ENCODE measurements around the gene KDM3B.
"Not testable (repeated sequence)": the region's sequence is repeated elsewhere in the genome, so short reads cannot be mapped to it uniquely, and the experiment has no call there.

KDM3B gene

DNA sequence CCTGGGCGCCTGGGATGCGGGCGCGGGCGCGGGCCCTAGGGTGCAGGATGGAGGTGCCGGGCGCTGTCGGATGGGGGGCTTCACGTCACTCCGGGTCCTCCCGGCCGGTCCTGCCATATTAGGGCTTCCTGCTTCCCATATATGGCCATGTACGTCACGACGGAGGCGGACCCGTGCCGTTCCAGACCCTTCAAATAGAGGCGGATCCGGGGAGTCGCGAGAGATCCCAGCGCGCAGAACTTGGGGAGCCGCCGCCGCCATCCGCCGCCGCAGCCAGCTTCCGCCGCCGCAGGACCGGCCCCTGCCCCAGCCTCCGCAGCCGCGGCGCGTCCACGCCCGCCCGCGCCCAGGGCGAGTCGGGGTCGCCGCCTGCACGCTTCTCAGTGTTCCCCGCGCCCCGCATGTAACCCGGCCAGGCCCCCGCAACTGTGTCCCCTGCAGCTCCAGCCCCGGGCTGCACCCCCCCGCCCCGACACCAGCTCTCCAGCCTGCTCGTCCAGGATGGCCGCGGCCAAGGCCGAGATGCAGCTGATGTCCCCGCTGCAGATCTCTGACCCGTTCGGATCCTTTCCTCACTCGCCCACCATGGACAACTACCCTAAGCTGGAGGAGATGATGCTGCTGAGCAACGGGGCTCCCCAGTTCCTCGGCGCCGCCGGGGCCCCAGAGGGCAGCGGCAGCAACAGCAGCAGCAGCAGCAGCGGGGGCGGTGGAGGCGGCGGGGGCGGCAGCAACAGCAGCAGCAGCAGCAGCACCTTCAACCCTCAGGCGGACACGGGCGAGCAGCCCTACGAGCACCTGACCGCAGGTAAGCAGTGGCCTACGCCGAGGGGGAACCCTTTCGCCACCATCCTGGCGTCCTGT is 113.0 kb downstream of the KDM3B start, which contains the start of gene EGR1:
Gene EGR1 (plus strand): TSS at position 219 of the 864 bp plus-strand sequence. CDS start 283 bp downstream, at position 502.
- in situ Hi-C loops (cut with MboI; ENCODE audit: low sequenced_read_pairs), result no loop called here

DNA sequence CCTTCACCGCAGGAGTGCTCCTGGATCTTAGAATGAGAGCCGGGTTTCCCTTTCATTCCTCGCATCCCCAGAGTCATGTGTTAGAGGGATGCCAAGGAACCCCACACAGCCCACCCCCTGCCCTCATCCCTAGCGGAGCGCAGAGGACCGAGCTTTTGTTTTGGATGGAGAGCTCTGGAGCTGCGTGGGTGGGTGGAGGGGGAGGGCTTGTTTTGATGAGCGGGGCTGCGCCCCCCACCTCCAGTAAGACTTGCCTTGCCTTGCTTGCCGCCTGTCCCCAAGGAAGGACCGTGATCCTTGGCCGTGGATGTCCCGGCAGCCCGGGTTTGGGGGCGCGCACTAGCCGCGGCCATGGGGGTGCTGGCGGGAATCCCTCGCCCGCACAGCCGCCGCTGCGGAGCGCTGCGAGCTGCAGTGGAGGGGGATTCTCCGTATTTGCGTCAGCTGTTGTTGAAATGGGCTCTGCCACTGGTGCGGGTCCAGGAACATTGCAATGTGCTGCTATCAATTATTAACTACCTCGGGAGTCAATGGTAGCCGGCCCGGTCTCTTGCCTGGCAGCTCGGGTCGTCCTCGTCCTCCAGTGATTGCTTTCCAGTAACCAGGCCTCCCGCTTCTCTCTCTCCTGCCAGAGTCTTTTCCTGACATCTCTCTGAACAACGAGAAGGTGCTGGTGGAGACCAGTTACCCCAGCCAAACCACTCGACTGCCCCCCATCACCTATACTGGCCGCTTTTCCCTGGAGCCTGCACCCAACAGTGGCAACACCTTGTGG is 113.8 kb downstream of the KDM3B start:
- in situ Hi-C loops (cut with MboI; ENCODE audit: low sequenced_read_pairs), result no loop called here

DNA sequence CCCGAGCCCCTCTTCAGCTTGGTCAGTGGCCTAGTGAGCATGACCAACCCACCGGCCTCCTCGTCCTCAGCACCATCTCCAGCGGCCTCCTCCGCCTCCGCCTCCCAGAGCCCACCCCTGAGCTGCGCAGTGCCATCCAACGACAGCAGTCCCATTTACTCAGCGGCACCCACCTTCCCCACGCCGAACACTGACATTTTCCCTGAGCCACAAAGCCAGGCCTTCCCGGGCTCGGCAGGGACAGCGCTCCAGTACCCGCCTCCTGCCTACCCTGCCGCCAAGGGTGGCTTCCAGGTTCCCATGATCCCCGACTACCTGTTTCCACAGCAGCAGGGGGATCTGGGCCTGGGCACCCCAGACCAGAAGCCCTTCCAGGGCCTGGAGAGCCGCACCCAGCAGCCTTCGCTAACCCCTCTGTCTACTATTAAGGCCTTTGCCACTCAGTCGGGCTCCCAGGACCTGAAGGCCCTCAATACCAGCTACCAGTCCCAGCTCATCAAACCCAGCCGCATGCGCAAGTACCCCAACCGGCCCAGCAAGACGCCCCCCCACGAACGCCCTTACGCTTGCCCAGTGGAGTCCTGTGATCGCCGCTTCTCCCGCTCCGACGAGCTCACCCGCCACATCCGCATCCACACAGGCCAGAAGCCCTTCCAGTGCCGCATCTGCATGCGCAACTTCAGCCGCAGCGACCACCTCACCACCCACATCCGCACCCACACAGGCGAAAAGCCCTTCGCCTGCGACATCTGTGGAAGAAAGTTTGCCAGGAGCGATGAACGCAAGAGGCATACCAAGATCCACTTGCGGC is 114.6 kb downstream of the KDM3B start:
- in situ Hi-C loops (cut with MboI; ENCODE audit: low sequenced_read_pairs), result no loop called here

DNA sequence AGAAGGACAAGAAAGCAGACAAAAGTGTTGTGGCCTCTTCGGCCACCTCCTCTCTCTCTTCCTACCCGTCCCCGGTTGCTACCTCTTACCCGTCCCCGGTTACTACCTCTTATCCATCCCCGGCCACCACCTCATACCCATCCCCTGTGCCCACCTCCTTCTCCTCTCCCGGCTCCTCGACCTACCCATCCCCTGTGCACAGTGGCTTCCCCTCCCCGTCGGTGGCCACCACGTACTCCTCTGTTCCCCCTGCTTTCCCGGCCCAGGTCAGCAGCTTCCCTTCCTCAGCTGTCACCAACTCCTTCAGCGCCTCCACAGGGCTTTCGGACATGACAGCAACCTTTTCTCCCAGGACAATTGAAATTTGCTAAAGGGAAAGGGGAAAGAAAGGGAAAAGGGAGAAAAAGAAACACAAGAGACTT is 115.2 kb downstream of the KDM3B start:
- in situ Hi-C loops (cut with MboI; ENCODE audit: low sequenced_read_pairs), result no loop called here

DNA sequence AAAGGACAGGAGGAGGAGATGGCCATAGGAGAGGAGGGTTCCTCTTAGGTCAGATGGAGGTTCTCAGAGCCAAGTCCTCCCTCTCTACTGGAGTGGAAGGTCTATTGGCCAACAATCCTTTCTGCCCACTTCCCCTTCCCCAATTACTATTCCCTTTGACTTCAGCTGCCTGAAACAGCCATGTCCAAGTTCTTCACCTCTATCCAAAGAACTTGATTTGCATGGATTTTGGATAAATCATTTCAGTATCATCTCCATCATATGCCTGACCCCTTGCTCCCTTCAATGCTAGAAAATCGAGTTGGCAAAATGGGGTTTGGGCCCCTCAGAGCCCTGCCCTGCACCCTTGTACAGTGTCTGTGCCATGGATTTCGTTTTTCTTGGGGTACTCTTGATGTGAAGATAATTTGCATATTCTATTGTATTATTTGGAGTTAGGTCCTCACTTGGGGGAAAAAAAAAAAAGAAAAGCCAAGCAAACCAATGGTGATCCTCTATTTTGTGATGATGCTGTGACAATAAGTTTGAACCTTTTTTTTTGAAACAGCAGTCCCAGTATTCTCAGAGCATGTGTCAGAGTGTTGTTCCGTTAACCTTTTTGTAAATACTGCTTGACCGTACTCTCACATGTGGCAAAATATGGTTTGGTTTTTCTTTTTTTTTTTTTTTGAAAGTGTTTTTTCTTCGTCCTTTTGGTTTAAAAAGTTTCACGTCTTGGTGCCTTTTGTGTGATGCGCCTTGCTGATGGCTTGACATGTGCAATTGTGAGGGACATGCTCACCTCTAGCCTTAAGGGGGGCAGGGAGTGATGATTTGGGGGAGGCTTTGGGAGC is 115.9 kb downstream of the KDM3B start:
- in situ Hi-C loops (cut with MboI; ENCODE audit: low sequenced_read_pairs), result no loop called here

DNA sequence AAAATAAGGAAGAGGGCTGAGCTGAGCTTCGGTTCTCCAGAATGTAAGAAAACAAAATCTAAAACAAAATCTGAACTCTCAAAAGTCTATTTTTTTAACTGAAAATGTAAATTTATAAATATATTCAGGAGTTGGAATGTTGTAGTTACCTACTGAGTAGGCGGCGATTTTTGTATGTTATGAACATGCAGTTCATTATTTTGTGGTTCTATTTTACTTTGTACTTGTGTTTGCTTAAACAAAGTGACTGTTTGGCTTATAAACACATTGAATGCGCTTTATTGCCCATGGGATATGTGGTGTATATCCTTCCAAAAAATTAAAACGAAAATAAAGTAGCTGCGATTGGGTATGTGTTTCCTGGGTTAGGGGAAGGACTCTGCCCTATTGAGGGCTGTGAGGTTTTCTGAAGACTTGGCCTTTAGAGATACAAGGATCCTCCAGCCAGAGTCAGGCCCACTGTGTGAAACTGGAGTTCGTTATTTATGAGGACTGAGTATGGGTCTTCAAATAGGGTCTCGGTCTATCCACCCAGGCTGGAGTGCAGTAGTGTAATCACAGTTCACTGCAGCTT is 116.6 kb downstream of the KDM3B start:
- in situ Hi-C loops (cut with MboI; ENCODE audit: low sequenced_read_pairs), result no loop called here

DNA sequence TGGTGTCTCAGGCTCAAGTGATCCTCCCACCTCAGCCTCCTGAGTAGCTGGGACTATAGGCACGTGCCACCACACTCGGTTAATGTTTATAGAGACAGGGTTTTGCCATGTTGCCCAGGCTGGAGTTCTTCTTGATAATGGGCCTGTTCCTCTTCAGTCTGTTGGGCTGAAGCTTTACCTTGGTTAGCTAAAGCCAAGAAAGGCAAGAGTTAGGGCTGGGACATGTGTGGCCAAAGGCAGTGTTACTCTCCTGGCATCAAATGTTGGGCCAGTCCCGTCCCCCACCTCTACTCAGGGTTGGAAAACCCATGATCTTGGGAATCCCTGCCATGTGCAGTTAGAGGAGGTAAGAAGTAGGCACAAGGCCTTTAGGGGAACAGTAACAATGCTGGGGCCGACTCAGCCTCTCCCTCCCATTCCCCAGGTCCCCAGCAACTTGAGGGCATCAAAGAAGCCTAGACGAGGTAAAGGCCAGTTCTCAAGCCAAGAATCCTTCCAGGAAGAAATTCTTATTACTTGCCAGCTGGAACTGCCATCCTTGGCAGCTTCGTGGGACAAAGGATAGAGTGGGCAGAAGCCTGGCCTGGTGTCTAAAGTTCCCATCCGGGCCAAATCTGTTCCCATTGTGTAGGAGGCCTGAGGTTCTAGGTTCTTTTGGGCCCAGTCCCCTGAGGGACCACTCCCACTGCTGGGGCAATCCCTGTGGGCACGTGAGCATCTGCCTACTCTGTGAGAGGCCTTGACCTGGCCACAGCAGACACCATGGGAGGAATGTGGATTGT is 117.2 kb downstream of the KDM3B start:
- in situ Hi-C loops (cut with MboI; ENCODE audit: low sequenced_read_pairs), result no loop called here

DNA sequence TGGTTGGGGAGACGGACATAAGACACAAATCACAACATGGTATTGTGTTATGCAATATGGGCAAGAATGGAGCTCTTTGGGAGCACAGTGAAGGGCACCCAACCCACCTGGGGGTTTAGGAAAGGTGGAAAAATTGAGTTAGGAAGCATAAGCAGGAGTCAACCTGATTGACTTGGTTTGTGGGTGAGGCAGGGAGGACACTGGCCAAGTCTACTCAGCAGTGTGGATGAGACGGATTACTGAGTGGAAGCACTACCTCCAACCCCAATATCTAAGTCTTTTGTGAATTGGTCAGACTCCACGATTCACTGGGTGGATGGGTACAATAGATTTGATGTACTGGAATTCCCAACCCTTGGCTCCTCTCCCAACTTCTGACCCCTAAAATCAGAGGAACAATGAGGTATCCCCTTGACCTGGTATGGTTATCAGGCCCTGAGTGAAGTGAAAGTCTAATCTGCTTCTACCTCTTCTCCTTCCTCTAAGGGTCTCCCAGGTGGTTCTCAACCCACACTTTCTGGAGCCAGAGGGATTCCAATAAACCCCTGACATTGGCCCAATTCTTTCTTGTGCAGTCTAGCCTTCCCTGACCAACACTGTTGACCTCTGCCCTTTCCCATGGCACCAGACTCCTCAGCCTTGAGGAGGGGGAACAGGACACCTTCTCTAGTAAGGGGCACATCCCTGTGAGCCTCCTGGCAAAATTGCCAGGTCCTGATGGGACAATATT is 118.0 kb downstream of the KDM3B start:
- in situ Hi-C loops (cut with MboI; ENCODE audit: low sequenced_read_pairs), result no loop called here

DNA sequence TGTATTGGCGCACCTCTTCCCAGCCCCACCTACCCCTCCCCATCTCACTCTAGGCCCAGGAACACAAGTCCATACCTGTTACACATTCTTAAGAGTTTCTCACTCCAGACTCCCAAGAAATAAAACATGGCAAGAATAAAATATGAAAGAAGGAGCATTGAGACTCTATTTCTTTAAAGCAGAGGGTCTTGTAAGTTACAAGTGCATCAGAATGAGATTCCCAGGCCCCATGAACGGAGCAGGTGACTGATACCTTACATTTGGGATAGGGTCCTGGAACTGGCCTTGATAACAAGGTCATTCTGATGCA is 118.5 kb downstream of the KDM3B start:
- in situ Hi-C loops (cut with MboI; ENCODE audit: low sequenced_read_pairs), result no loop called here

DNA sequence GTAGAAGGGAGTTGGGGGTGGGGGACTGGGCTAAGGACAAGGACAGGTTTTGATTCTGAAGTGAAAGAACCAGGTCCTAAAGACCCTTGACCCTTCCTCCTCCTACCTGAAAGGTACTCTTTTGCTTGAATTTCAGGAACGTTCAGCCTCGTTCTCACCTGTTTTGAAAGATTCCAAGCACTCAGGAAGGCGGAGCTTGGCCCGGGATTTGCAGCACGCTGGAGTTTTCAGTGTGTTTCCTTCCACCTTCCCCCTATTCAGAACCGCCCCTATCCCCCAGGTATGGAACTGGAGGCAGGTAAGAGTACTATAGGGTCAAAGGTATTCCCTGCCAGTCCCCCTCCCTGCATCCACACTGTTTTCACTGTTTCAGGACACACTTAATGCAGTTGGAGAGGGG is 119.9 kb downstream of the KDM3B start:
- in situ Hi-C loops (cut with MboI; ENCODE audit: low sequenced_read_pairs), result no loop called here

DNA sequence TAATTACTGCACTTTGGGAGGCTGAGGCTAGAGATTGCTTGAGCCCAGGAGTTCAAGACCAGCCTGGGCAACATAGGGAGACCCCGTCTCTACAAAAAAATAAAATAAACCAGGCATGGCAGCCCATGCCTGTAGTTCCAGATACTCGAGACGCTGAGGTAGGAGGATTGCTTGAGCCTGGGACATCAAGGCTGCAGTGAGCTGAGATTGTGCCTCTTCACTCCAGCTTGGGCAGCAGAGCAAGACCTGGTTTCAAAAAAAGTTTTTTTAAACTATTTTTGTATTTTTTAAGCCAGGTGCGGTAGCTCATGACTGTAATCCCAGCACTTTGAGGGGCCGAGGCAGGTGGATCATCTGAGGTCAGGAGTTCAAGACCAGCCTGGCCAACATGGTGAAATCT is 120.7 kb downstream of the KDM3B start:
- in situ Hi-C loops (cut with MboI; ENCODE audit: low sequenced_read_pairs), result not testable (repeated sequence)

DNA sequence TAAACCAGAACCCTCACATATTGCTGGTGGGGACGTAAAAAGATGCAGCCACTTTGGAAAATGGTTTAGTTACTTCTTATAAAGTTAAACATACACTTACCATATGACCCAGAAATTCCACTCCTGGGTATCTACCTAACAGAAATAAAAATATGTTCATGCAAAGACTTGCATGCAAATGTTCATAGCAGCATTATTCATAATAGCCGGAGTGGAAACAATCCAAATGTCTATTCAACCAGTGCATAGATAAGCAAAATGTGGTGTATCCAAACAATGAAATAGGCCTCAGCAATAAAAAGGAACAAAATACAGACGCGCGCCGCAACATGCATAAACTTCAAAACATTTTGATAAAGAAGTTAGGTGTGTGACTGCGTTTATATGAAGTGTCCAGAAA is 124.4 kb downstream of the KDM3B start:
- in situ Hi-C loops (cut with MboI; ENCODE audit: low sequenced_read_pairs), result no loop called here

DNA sequence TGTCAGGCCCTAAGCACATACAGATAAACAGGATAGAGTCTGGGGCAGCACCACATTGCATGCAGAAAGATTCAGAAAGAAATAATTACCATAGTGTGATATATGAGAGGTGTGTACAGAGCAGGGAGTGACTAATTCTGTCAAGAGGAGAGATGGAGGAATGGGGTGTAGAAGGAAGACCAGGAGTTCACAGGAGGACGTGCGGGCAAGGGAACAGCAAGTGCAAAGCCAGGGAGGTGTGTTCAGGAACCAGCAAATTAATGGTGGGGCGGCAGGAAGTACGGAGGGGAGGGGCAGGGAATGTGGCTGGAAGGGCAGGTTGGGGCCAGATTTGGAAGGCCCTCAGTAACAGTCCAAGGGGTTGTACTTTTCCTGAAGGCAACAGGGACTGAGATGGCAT is 130.2 kb downstream of the KDM3B start:
- in situ Hi-C loops (cut with MboI; ENCODE audit: low sequenced_read_pairs), result no loop called here

Data from HL-60/S4 treated with retinoic acid at 250 ng/mL for 4 days and 3 days (cell line).